CD4-positive, alpha-beta memory T cell (primary cell): ENCODE measurements around the gene AHSG. TPM values are rescaled to one million over a fixed set of nuclear protein-coding genes. Genes with fewer than 3 reads are reported as not detected.

ENCODE experiments used
- CTCF ChIA-PET: fragments of 350-600 bp; sonication (Branson Sonifier 250); formaldehyde crosslinking; loops from one replicate; lab custom pipeline; 2021; ENCODE audit warnings: inconsistent platforms; ENCODE audit not compliant: partially characterized antibody; lab: Charles Lee
- POLR2A ChIA-PET: fragments of 350-600 bp; sonication (Branson Sonifier 250); formaldehyde crosslinking; loops from one replicate; lab custom pipeline; 2021; ENCODE audit not compliant: partially characterized antibody; lab: Charles Lee
- DNase-seq, 5 donors: peaks; one replicate each; pipeline versions ENCODE4 v3.0.0 to v3.0.0-alpha.2; 2020 to 2022; ENCODE audit warnings: mixed read lengths in 1 of 5
- H3K27ac ChIP-seq: one replicate; pipeline ENCODE4 v1.7.0; 2013; ENCODE audit warnings: low read depth, low read length
- H3K27me3 ChIP-seq: 2 replicates; pipeline ENCODE4 v1.7.0; 2013; ENCODE audit warnings: mild to moderate bottlenecking, low read length, moderate library complexity; ENCODE audit not compliant: insufficient read depth
- H3K36me3 ChIP-seq: 2 replicates; pipeline ENCODE4 v1.7.0; 2013; ENCODE audit warnings: mild to moderate bottlenecking, low read length, moderate library complexity; ENCODE audit not compliant: insufficient read depth
- H3K4me1 ChIP-seq: 2 replicates; pipeline ENCODE4 v1.7.0; 2013; ENCODE audit warnings: mild to moderate bottlenecking, low read length, moderate library complexity; ENCODE audit not compliant: insufficient read depth
- H3K4me3 ChIP-seq, 2 donors: one replicate each; pipeline ENCODE4 v1.7.0; 2013; ENCODE audit warnings: low read length in 2 of 2, mild to moderate bottlenecking in 1 of 2
- H3K9me3 ChIP-seq, 2 donors: one replicate each; pipeline ENCODE4 v1.7.0; 2013; ENCODE audit warnings: low read length in 2 of 2, control low read depth in 1 of 2; ENCODE audit not compliant: control insufficient read depth in 1 of 2
- H3K27ac Mint-ChIP-seq, 7 donors: one replicate each; pipeline ENCODE4 v1.8.0; 2020 to 2021; ENCODE audit warnings: mixed read lengths in 7 of 7, mild to moderate bottlenecking in 6 of 7, inconsistent platforms in 3 of 7, moderate library complexity in 3 of 7
- H3K27me3 Mint-ChIP-seq, 2 donors: one replicate each; pipeline ENCODE4 v1.8.0; 2020 to 2021; ENCODE audit warnings: mixed read lengths in 2 of 2
- H3K36me3 Mint-ChIP-seq, 2 donors: one replicate each; pipeline ENCODE4 v1.8.0; 2020 to 2021; ENCODE audit warnings: mixed read lengths in 2 of 2, inconsistent platforms in 1 of 2, mild to moderate bottlenecking in 1 of 2
- H3K4me1 Mint-ChIP-seq, 4 donors: one replicate each; pipeline ENCODE4 v1.8.0; 2020 to 2021; ENCODE audit warnings: mixed read lengths in 4 of 4, mild to moderate bottlenecking in 1 of 4
- H3K4me3 Mint-ChIP-seq, 8 donors: one replicate each; pipeline ENCODE4 v1.8.0; 2020 to 2021; ENCODE audit warnings: mixed read lengths in 8 of 8, mild to moderate bottlenecking in 7 of 8, moderate library complexity in 6 of 8, inconsistent platforms in 3 of 8
- H3K9me3 Mint-ChIP-seq, 8 donors: one replicate each; pipeline ENCODE4 v1.8.0; 2020 to 2021; ENCODE audit warnings: mixed read lengths in 8 of 8, mild to moderate bottlenecking in 5 of 8, inconsistent platforms in 3 of 8, moderate library complexity in 1 of 8
- intact Hi-C: fragments of 100-400 bp; cut with micrococcal nuclease; formaldehyde crosslinking; loops from one replicate; pipeline ENCODE4 v1.15.1; 2023
- polyA plus RNA-seq, 2 donors: library from polyadenylated mRNA; unstranded; fragments of 300-500 nt; fragmentation: Illumina TruSeq; gene quantifications; one replicate each; pipeline ENCODE4 v1.2.3, GENCODE V29; 2021
- total RNA-seq, 2 experiments: library from RNA; stranded (reverse); gene quantifications; one replicate each; pipeline ENCODE4 v1.2.3, GENCODE V29; 2021

Gene AHSG
- total and polyA plus RNA-seq, 4 experiments from 2014 or later, result not detected

DNA sequence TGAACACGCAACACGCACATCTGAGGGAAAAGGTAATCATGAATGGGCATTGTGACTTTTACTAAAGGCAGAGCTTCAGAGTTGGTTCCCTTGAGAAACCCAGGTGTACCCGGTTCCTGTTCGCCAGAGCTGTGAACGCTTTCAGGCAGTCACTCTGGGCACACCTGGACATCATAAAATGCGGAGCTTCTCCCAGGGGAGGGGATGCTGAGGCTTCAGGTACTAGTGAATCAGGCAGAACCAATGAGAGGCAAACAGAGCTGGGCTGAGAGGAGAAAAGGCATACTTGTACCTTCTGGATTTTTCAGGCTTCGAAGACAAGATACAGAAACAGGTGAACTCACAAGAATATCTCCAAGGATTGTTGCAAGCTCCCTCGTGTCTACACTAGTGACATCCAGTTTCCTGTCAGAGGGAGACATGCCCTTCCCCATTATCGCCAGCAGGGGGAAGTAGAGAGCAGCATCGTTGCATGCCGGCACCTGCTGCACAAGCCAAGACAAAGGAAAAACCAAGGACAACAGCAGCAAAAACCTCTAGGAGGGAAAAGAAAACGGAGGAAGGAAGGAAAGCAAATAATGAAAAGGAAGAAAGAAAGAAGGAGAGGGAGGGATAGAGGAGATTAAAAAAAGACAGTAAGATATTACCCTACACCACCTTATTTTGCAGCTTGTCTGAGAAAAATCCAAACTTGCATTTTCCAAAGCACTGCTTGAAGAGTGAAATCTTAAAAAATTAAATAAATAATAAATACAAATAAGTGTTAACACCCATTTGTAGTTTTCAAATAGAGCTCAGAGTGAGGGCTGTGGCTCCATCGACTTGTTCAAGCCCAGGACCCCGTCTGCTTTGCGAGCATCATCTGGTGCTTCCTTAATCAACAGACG lies 2.0 kb downstream of the AHSG start:
- H3K27ac ChIP-seq, result no peak overlapping the region
- H3K4me1 Mint-ChIP-seq, result peaks cover 10 to 28% (median 20%) of the 10 kb centered on the region in 4 donors
- H3K36me3 Mint-ChIP-seq, result no peaks in the 10 kb centered on the region
- H3K36me3 ChIP-seq, result no peaks in the 10 kb centered on the region
- ChIA-PET CTCF (interaction anchor here (0.6 to 10.9 kb wide), 48 partner anchors 10 to 1028 kb away, joined by 3 to 278 read pairs (median 4); partner anchors contain the start of genes DNAJB11, EIF4A2, RFC4 and SENP2), POLR2A (interaction anchor here (0.7 to 2.6 kb wide), 9 partner anchors 25 to 627 kb away, joined by 3 to 12 read pairs (median 4); partner anchors contain the start of genes DNAJB11 and EIF4A2)
- no peaks in the 10 kb centered on the region for H3K9me3 ChIP-seq
- no peaks in the 10 kb centered on the region for H3K27me3 ChIP-seq
- H3K4me3 ChIP-seq, result peak overlapping the region in 1 of 2 donors; percentile 29
- peaks cover 9 to 14% of the 10 kb centered on the region in 2 donors for H3K27me3 Mint-ChIP-seq
- peak overlapping the region; percentile 2 to 84 (median 53) for H3K27ac Mint-ChIP-seq
- H3K4me1 ChIP-seq, result peaks cover 18% of the 10 kb centered on the region
- no peaks in the 10 kb centered on the region for H3K9me3 Mint-ChIP-seq
- H3K4me3 Mint-ChIP-seq, result peak overlapping the region; percentile 29 to 83 (median 68)
- intact Hi-C loops, result loop anchor here (1.0 to 5.0 kb wide), 2 partner anchors 206 to 552 kb away; no protein-coding TSS in a partner anchor
- DNase-seq, result peak; percentile 65 to 76 (median 71)

DNA sequence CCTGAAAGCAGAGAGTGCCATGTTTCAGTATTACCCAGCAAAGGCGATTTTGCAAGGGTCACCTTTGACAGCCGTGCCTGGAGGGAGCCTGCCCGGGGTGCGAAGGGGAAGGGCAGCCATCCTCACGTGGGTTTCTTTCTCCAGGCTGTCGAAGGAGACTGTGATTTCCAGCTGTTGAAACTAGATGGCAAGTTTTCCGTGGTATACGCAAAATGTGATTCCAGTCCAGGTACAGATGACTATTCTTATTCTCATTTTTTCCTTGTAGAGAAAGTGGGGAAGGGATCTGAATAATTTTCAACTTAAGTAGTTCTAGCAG lies 3.4 kb downstream of the AHSG start:
- Histone ChIP-seq H3K4me3 (no peak overlapping the region), H3K9me3 (no peaks in the 10 kb centered on the region), H3K4me1 (peaks cover 18% of the 10 kb centered on the region), H3K36me3 (no peaks in the 10 kb centered on the region), H3K27ac (no peak overlapping the region), H3K27me3 (no peaks in the 10 kb centered on the region)
- Mint-ChIP-seq H3K36me3 (no peaks in the 10 kb centered on the region), H3K4me1 (peaks cover 10 to 28% (median 20%) of the 10 kb centered on the region in 4 donors), H3K9me3 (no peaks in the 10 kb centered on the region), H3K27me3 (peaks cover 9 to 18% of the 10 kb centered on the region in 2 donors), H3K27ac (peak overlapping the region in 1 of 7 donors; percentile 39), H3K4me3 (peak overlapping the region in 2 of 8 donors; percentile 7 to 77)
- intact Hi-C loops, result loop anchor here (2.0 to 5.0 kb wide), 2 partner anchors 49 to 551 kb away; partner anchors contain the start of gene TBCCD1
- POLR2A ChIA-PET, result interaction anchor here (1.0 to 1.8 kb wide), 9 partner anchors 46 to 678 kb away, joined by 3 to 29 read pairs (median 7); partner anchors contain the start of genes DNAJB11, EIF4A2 and TRA2B
- no peak for DNase-seq
- CTCF ChIA-PET, result interaction anchor here (0.6 to 10.9 kb wide), 47 partner anchors 8 to 1062 kb away, joined by 3 to 278 read pairs (median 6); partner anchors contain the start of genes DNAJB11, RFC4 and TBCCD1

GRCh38 chr3:186617036-186617946 lies 4.4 kb downstream of the AHSG start:
- POLR2A ChIA-PET, result interaction anchor here (0.6 to 1.8 kb wide), 10 partner anchors 47 to 679 kb away, joined by 3 to 29 read pairs (median 6); partner anchors contain the start of genes DNAJB11, EIF4A2 and TRA2B
- peaks cover 9 to 18% of the 10 kb centered on the region in 2 donors for H3K27me3 Mint-ChIP-seq

GRCh38 chr3:186618318-186618938 lies 5.6 kb downstream of the AHSG start:
- POLR2A ChIA-PET, result no interaction called here
- no peaks in the 10 kb centered on the region for H3K36me3 ChIP-seq
- peaks cover 18% of the 10 kb centered on the region for H3K4me1 ChIP-seq
- Mint-ChIP-seq H3K9me3 (no peaks in the 10 kb centered on the region), H3K36me3 (no peaks in the 10 kb centered on the region), H3K4me3 (no peak overlapping the region), H3K4me1 (peaks cover 10 to 25% (median 20%) of the 10 kb centered on the region in 4 donors), H3K27ac (no peak overlapping the region), H3K27me3 (peaks cover 14 to 15% of the 10 kb centered on the region in 2 donors)
- no peak overlapping the region for H3K4me3 ChIP-seq
- CTCF ChIA-PET, result interaction anchor here (1.1 to 10.9 kb wide), 10 partner anchors 7 to 675 kb away, joined by 3 to 278 read pairs (median 57); partner anchors contain the start of gene DNAJB11
- intact Hi-C loops, result loop anchor here (5.0 kb wide), 1 partner anchor 549 kb away; no protein-coding TSS in a partner anchor
- H3K9me3 ChIP-seq, result no peaks in the 10 kb centered on the region
- no peak overlapping the region for H3K27ac ChIP-seq
- DNase-seq, result no peak
- H3K27me3 ChIP-seq, result no peaks in the 10 kb centered on the region

More at GRCh38 chr3:186617036-186617946, 4.4 kb downstream of the AHSG start:
- Histone ChIP-seq H3K9me3 (no peaks in the 10 kb centered on the region), H3K27ac (no peak overlapping the region), H3K4me3 (no peak overlapping the region), H3K27me3 (no peaks in the 10 kb centered on the region), H3K36me3 (no peaks in the 10 kb centered on the region), H3K4me1 (peaks cover 18% of the 10 kb centered on the region)
- CTCF ChIA-PET, result interaction anchor here (0.6 to 10.9 kb wide), 63 partner anchors 8 to 1063 kb away, joined by 3 to 278 read pairs (median 5); partner anchors contain the start of genes DNAJB11, EIF4A2, RFC4 and TBCCD1
- DNase-seq, result peak; percentile 81 to 92 (median 86)
- peak overlapping the region; percentile 37 to 77 (median 63) for H3K4me3 Mint-ChIP-seq
- H3K27ac Mint-ChIP-seq, result peak overlapping the region in 5 of 7 donors; percentile 41 to 72 (median 69)
- H3K36me3 Mint-ChIP-seq, result no peaks in the 10 kb centered on the region
- intact Hi-C loops, result loop anchor here (1.0 to 5.0 kb wide), 7 partner anchors 27 to 640 kb away; partner anchors contain the start of gene TBCCD1
- H3K4me1 Mint-ChIP-seq, result peaks cover 10 to 28% (median 20%) of the 10 kb centered on the region in 4 donors
- no peaks in the 10 kb centered on the region for H3K9me3 Mint-ChIP-seq

GRCh38 chr3:186619787-186620212 lies 6.9 kb downstream of the AHSG start:
- H3K27me3 ChIP-seq, result no peaks in the 10 kb centered on the region
- ChIA-PET POLR2A (no interaction called here), CTCF (interaction anchor here (0.8 to 6.9 kb wide), 6 partner anchors 8 to 636 kb away, joined by 3 to 58 read pairs (median 4); no protein-coding TSS in a partner anchor)
- Mint-ChIP-seq H3K9me3 (no peaks in the 10 kb centered on the region), H3K4me1 (peaks cover 7 to 18% (median 12%) of the 10 kb centered on the region in 4 donors), H3K36me3 (no peaks in the 10 kb centered on the region), H3K4me3 (no peak overlapping the region), H3K27me3 (peaks cover 13 to 16% of the 10 kb centered on the region in 2 donors), H3K27ac (no peak overlapping the region)
- H3K4me1 ChIP-seq, result peaks cover 12% of the 10 kb centered on the region
- H3K4me3 ChIP-seq, result no peak overlapping the region
- no peak for DNase-seq
- intact Hi-C loops, result loop anchor here (5.0 kb wide), 1 partner anchor 548 kb away; no protein-coding TSS in a partner anchor
- H3K27ac ChIP-seq, result no peak overlapping the region
- H3K36me3 ChIP-seq, result no peaks in the 10 kb centered on the region
- H3K9me3 ChIP-seq, result no peaks in the 10 kb centered on the region
